Fibroblast of lung (primary cell): ENCODE data around the gene CTNND1. TPM values are rescaled to one million over a fixed set of nuclear protein-coding genes. Genes with fewer than 3 reads are reported as not detected.

Experiments
- DNase-seq, 2 donors: peaks; one replicate each; pipeline versions ENCODE4 v3.0.0 to v3.0.0-alpha.2; 2010; ENCODE audit warnings: low read depth in 2 of 2
- H2AFZ ChIP-seq: 2 replicates; pipeline ENCODE4 v1.5.1; 2012; ENCODE audit warnings: low read length, control low read depth, inconsistent platforms
- H3K27ac ChIP-seq: 2 replicates; pipeline ENCODE4 v1.5.1; 2011; ENCODE audit warnings: low read length, control low read depth; ENCODE audit not compliant: insufficient read depth
- H3K27me3 ChIP-seq: 2 replicates; pipeline ENCODE4 v1.5.1; 2011; ENCODE audit warnings: mild to moderate bottlenecking, low read length; ENCODE audit not compliant: control insufficient read depth, insufficient read depth
- H3K36me3 ChIP-seq: 2 replicates; pipeline ENCODE4 v1.5.1; 2011; ENCODE audit warnings: low read length; ENCODE audit not compliant: control insufficient read depth, insufficient read depth
- H3K4me1 ChIP-seq: 2 replicates; pipeline ENCODE4 v1.5.1; 2011; ENCODE audit warnings: low read length; ENCODE audit not compliant: control insufficient read depth, insufficient read depth; ENCODE audit errors: extremely low read depth
- H3K4me2 ChIP-seq: 2 replicates; pipeline ENCODE4 v1.5.1; 2011; ENCODE audit warnings: low read length, control low read depth; ENCODE audit not compliant: insufficient read depth; ENCODE audit errors: extremely low read depth
- H3K4me3 ChIP-seq, 4 experiments: fragments of 200-600 bp in 1 of 4; sonication (generic) in 1 of 4; replicated peaks in 1 of 4; 2 replicates each; pipeline ENCODE4 v1.5.1; 2011 to 2016; ENCODE audit warnings: low read length in 4 of 4, low read depth in 3 of 4, mild to moderate bottlenecking in 3 of 4, control low read depth in 2 of 4, inconsistent platforms in 1 of 4, mixed read lengths in 1 of 4; ENCODE audit not compliant: insufficient read depth in 1 of 4; ENCODE audit errors: control extremely low read depth in 1 of 4
- H3K79me2 ChIP-seq: 2 replicates; pipeline ENCODE4 v1.5.1; 2012; ENCODE audit warnings: mild to moderate bottlenecking, low read length, inconsistent platforms; ENCODE audit not compliant: control insufficient read depth, insufficient read depth
- H3K9ac ChIP-seq: 2 replicates; pipeline ENCODE4 v1.5.1; 2011; ENCODE audit warnings: mild to moderate bottlenecking, low read length, control low read depth; ENCODE audit not compliant: insufficient read depth
- H3K9me3 ChIP-seq: 2 replicates; pipeline ENCODE4 v1.5.1; 2012; ENCODE audit warnings: low read depth, low read length; ENCODE audit not compliant: control insufficient read depth, insufficient read depth
- H4K20me1 ChIP-seq: 2 replicates; pipeline ENCODE4 v1.5.1; 2011; ENCODE audit warnings: low read length; ENCODE audit not compliant: control insufficient read depth, insufficient read depth; ENCODE audit errors: extremely low read depth
- EZH2 ChIP-seq: IDR thresholded peaks from 2 replicates; pipeline ENCODE4 v1.5.1; 2012; ENCODE audit warnings: low read length, control low read depth, mild to moderate bottlenecking; ENCODE audit errors: missing control alignments
- polyA plus RNA-seq, 2 donors: library from polyadenylated mRNA; depleted of rRNA in 1 of 2; stranded (reverse) in 1 of 2; unstranded in 1 of 2; fragments of >200 nt; gene quantifications; 2 replicates each; pipeline ENCODE4 v1.2.1, GENCODE V29; 2011 to 2012; ENCODE audit warnings: missing spikeins in 1 of 2
- total RNA-seq: library from RNA; depleted of rRNA; stranded (reverse); fragments of >200 nt; gene quantifications from 2 replicates; pipeline ENCODE4 v1.2.1, GENCODE V29; 2014
- TF ChIP-seq, protein P1 (sequence below), 2 donors: IDR thresholded peaks in 1 of 2; conservative IDR thresholded peaks in 1 of 2; 1 replicate in 1 of 2; 2 replicates in 1 of 2; pipeline ENCODE4 v1.5.1; 2011 to 2012; ENCODE audit warnings: low read length in 2 of 2, control low read depth in 1 of 2, inconsistent platforms in 1 of 2, low read depth in 1 of 2, mild to moderate bottlenecking in 1 of 2

The CTNND1 gene
- total and polyA plus RNA-seq, 2 donors (not counting 1 experiment from before 2014, with no cell fraction given), result 103 to 190 TPM

DNA sequence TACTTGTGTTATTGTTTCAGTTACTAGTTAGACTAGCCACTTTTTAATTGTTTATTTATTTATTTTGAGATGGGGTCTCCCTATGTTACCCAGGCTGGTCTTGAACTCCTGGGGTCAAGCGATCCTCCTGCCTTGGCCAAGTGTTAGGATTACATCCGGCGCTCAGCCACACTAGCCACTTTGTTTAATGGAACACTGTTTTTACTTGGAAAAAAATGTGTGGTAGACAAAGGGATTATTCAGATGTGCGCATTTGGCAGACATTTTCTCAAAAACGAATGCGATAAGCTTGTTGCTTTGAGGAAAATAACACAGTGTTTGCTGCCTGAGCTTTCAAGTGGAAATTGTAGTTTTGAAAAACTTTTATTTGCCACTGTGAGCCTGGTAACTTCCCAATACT is 51.0 kb downstream of the CTNND1 start:
- Histone ChIP-seq H3K27me3 (no peaks in the 10 kb centered on the region), H3K36me3 (peaks cover 21% of the 10 kb centered on the region), H4K20me1 (no peaks in the 10 kb centered on the region), H3K4me2 (no peak overlapping the region), H3K27ac (no peak overlapping the region), H3K9me3 (no peaks in the 10 kb centered on the region), H3K4me1 (no peaks in the 10 kb centered on the region), H2AFZ (no peak overlapping the region), H3K4me3 (no peak overlapping the region), H3K79me2 (no peaks in the 10 kb centered on the region), H3K9ac (no peak overlapping the region)
- TF ChIP-seq, protein P1, sequence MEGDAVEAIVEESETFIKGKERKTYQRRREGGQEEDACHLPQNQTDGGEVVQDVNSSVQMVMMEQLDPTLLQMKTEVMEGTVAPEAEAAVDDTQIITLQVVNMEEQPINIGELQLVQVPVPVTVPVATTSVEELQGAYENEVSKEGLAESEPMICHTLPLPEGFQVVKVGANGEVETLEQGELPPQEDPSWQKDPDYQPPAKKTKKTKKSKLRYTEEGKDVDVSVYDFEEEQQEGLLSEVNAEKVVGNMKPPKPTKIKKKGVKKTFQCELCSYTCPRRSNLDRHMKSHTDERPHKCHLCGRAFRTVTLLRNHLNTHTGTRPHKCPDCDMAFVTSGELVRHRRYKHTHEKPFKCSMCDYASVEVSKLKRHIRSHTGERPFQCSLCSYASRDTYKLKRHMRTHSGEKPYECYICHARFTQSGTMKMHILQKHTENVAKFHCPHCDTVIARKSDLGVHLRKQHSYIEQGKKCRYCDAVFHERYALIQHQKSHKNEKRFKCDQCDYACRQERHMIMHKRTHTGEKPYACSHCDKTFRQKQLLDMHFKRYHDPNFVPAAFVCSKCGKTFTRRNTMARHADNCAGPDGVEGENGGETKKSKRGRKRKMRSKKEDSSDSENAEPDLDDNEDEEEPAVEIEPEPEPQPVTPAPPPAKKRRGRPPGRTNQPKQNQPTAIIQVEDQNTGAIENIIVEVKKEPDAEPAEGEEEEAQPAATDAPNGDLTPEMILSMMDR (conservative IDR thresholded peaks at IDR 0.05 in 1 of 2, IDR thresholded peaks at IDR 0.05 in 1 of 2; ENCODE audit: low read depth in 1 of 2, low read length in 2 of 2), result no peak
- TF ChIP-seq EZH2, result no peak
- no peak for DNase-seq

DNA sequence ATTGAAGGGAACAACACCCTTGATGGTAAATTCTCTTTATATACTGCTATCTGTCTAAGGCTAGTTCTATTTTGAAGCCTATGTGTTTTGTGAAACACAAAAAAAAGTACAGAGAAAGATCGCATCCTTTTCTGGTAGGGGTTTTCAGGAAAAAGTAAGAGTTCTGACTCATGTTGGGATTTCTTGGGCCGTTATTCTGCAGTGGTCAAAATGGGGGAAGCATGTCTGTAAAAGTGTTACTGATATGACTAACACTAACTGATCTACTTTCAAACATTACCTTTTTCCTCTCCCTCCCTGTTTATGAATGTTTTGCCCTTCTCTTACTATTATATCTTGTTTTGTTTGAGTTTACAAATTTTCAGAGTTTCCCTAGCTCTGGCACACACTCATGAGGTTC is 53.9 kb downstream of the CTNND1 start:
- H3K27ac ChIP-seq, result no peak overlapping the region
- H3K27me3 ChIP-seq, result no peaks in the 10 kb centered on the region
- H2AFZ ChIP-seq, result no peak overlapping the region
- no peak for DNase-seq
- no peaks in the 10 kb centered on the region for H3K4me1 ChIP-seq
- no peak overlapping the region for H3K9ac ChIP-seq
- no peak overlapping the region for H3K4me2 ChIP-seq
- peaks cover 8% of the 10 kb centered on the region for H3K36me3 ChIP-seq
- TF ChIP-seq EZH2, result no peak
- TF ChIP-seq, protein P1 (conservative IDR thresholded peaks at IDR 0.05 in 1 of 2, IDR thresholded peaks at IDR 0.05 in 1 of 2; ENCODE audit: low read depth in 1 of 2, low read length in 2 of 2), result no peak
- no peaks in the 10 kb centered on the region for H3K9me3 ChIP-seq
- no peaks in the 10 kb centered on the region for H3K79me2 ChIP-seq
- H4K20me1 ChIP-seq, result no peaks in the 10 kb centered on the region
- H3K4me3 ChIP-seq, result no peak overlapping the region

DNA sequence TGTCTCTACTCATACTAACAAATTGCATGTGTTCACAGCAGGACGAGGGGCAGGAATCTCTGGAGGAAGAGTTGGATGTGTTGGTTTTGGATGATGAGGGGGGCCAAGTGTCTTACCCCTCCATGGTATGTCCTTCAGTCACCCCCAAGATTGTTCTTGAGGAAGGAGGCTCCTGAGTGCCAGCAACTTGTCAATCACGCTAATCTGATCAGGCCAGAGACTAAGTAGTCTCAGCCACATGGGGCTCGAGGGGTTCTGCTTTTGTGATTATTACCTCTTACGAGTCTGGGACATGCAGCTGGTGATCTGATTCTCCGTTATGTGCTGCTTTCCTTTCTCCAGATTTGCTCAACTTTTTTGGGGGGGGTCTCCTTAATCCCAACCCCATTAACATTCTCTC is 54.3 kb downstream of the CTNND1 start:
- no peaks in the 10 kb centered on the region for H4K20me1 ChIP-seq
- no peak overlapping the region for H3K4me3 ChIP-seq
- H2AFZ ChIP-seq, result no peak overlapping the region
- no peaks in the 10 kb centered on the region for H3K4me1 ChIP-seq
- no peaks in the 10 kb centered on the region for H3K9me3 ChIP-seq
- no peak for DNase-seq
- H3K4me2 ChIP-seq, result no peak overlapping the region
- H3K79me2 ChIP-seq, result no peaks in the 10 kb centered on the region
- H3K36me3 ChIP-seq, result peaks cover 6% of the 10 kb centered on the region
- no peaks in the 10 kb centered on the region for H3K27me3 ChIP-seq
- no peak overlapping the region for H3K9ac ChIP-seq
- no peak for TF ChIP-seq EZH2
- TF ChIP-seq, protein P1 (conservative IDR thresholded peaks at IDR 0.05 in 1 of 2, IDR thresholded peaks at IDR 0.05 in 1 of 2; ENCODE audit: low read depth in 1 of 2, low read length in 2 of 2), result no peak
- H3K27ac ChIP-seq, result no peak overlapping the region
